ENCODE data around the gene GSX1.

The GSX1 gene

GRCh38 chr13:27834095-27834494 is 41.8 kb downstream of the GSX1 start:
- WGBS: 86% methylated on average over 6 of the region's 6 CpGs
- no peaks in the 10 kb centered on the region for H3K36me3 ChIP-seq (ENCODE audit: insufficient read depth, low read length)
- H3K9ac ChIP-seq (ENCODE audit: low read depth, low read length): no peak overlapping the region
- H3K27me3 ChIP-seq (ENCODE audit: insufficient read depth, low read length): peaks cover 85% of the 10 kb centered on the region
- H3K4me3 ChIP-seq (ENCODE audit: low read length): no peak overlapping the region
- no peaks in the 10 kb centered on the region for H3K9me3 ChIP-seq (ENCODE audit: insufficient read depth, low read depth, low read length)
- H3K27ac ChIP-seq (ENCODE audit: low read depth, low read length): no peak overlapping the region
- H3K4me1 ChIP-seq (ENCODE audit: insufficient read depth, low read length): no peaks in the 10 kb centered on the region

DNA sequence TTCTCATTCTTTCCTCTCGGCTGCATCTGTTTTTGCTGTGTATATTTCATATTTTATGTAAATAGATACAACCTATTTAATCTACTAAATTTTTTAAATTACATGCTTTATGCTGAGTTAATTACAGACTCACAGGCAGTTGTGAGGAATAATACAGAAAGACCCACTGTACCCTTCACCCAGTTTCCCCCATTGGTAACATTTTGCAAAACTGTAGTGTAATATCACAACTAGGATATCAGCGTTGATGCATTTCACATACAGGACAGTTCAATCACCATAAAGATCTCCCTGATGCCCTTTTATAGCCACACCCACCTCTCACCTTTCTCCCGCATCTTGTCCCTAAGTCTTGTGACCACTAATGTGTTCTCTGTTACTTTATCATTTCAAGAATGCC is 43.5 kb downstream of the GSX1 start:
- H3K9ac ChIP-seq (ENCODE audit: low read depth, low read length): no peak overlapping the region
- no peaks in the 10 kb centered on the region for H3K36me3 ChIP-seq (ENCODE audit: insufficient read depth, low read length)
- no peaks in the 10 kb centered on the region for H3K4me1 ChIP-seq (ENCODE audit: insufficient read depth, low read length)
- peaks cover 68% of the 10 kb centered on the region for H3K27me3 ChIP-seq (ENCODE audit: insufficient read depth, low read length)
- H3K4me3 ChIP-seq (ENCODE audit: low read length): no peak overlapping the region
- no peak overlapping the region for H3K27ac ChIP-seq (ENCODE audit: low read depth, low read length)
- H3K9me3 ChIP-seq (ENCODE audit: insufficient read depth, low read depth, low read length): no peaks in the 10 kb centered on the region
- 88% methylated on average over 2 of the region's 3 CpGs for WGBS

GRCh38 chr13:27839809-27840467 is 47.7 kb downstream of the GSX1 start:
- Histone ChIP-seq H3K27me3 (ENCODE audit: insufficient read depth, low read length) (peaks cover 37% of the 10 kb centered on the region), H3K4me1 (ENCODE audit: insufficient read depth, low read length) (no peaks in the 10 kb centered on the region), H3K27ac (ENCODE audit: low read depth, low read length) (no peak overlapping the region), H3K4me3 (ENCODE audit: low read length) (no peak overlapping the region), H3K36me3 (ENCODE audit: insufficient read depth, low read length) (no peaks in the 10 kb centered on the region), H3K9me3 (ENCODE audit: insufficient read depth, low read depth, low read length) (no peaks in the 10 kb centered on the region), H3K9ac (ENCODE audit: low read depth, low read length) (no peak overlapping the region)
- WGBS: 74% methylated on average over 8 of the region's 8 CpGs

- Histone ChIP-seq H3K4me1 (ENCODE audit: insufficient read depth, low read length) (no peaks in the 10 kb centered on the region), H3K36me3 (ENCODE audit: insufficient read depth, low read length) (no peaks in the 10 kb centered on the region), H3K9me3 (ENCODE audit: insufficient read depth, low read depth, low read length) (no peaks in the 10 kb centered on the region), H3K9ac (ENCODE audit: low read depth, low read length) (no peak overlapping the region), H3K4me3 (ENCODE audit: low read length) (no peak overlapping the region), H3K27ac (ENCODE audit: low read depth, low read length) (no peak overlapping the region), H3K27me3 (ENCODE audit: insufficient read depth, low read length) (peaks cover 30% of the 10 kb centered on the region)
- WGBS: 82% methylated on average over 1 of the region's 2 CpGs
Observed at GRCh38 chr13:27842571-27842970, 50.3 kb downstream of the GSX1 start.

All from HUES64 (cell line).